ENCODE measurements around the gene C15orf61.

C15orf61 gene

DNA sequence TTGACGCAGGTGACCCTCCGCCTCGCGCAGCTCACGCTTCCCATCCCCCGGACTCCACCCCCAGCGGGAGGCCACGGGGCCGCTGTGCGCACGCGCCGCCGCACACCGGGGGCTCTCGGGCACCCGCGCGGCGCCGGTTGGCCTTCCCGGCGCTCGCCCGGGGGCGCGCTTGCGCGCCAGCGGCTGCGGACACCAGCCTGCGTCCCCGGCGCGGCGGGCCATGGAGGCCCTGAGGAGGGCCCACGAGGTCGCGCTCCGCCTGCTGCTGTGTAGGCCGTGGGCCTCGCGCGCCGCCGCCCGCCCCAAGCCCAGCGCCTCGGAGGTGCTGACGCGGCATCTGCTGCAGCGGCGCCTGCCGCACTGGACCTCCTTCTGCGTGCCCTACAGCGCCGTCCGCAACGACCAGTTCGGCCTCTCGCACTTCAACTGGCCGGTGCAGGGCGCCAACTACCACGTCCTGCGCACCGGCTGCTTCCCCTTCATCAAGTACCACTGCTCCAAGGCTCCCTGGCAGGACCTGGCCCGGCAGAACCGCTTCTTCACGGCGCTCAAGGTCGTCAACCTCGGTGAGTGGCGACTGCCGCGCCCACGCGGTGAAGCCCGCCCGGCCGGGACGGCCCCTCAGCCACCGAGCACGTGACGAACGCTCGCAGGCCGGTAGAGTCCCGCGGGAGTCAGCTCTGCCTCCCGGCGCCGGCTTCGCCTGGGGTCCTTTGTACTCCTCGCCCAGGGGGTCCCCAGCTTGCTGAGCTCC lies at the start of gene C15orf61:
C15orf61 (plus strand) TSS at position 103 of the 754 bp plus-strand sequence; CDS start at position 221, 118 bp downstream.
- peak; percentile 87 for DNase-seq

DNA sequence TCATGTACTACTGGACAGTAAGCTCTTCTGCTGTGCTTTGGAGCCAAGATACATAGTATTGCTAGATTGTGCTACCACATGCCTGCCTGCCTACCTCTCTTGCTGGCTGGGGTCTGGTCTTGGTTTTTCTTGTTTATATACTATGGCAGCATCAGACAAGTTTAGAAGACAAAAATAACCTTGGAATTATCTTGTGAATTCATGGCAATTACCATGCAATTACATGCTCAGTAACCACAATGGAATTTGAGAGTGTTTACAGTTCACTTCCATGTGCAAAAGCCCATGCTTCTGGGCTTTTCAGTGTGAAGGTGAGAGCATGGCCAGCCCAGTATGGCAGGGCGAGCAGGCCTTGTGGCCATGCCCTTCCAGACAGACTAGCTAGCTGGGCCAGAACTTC lies 48.0 kb upstream of the C15orf61 start:
- no peak for DNase-seq

DNA sequence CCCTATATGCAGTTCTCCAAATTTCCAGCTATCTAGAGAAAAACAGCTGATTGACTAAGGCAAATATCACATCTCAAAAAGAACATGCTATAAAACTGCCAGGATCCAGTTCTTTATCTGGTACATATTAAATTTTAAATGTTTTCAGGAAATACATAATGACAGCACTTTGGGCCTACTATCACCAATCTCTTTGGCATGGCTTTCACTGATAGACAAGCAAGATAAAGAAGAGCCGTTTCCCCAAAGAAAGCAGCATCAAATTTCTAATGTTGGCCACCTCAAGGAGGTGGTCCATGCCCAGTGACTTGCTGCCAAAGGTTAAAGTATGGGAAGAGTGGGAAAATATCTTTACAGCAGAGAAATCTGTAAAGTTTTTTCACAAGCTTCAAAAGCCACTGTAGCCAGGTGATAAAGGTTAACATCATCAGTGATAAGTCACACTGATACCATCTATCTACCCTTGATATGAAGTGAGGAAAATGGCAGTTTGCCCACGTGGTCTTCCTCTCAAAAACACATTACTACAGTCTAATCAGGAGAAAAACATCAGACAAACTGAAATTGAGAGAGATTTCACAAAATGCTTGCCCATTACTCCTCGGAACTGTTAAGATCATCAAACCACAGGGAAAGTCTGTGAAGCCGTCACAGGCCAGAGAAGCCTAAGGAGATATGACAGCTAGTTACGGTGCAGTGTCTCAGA lies 46.4 kb upstream of the C15orf61 start:
- no peak for DNase-seq

DNA sequence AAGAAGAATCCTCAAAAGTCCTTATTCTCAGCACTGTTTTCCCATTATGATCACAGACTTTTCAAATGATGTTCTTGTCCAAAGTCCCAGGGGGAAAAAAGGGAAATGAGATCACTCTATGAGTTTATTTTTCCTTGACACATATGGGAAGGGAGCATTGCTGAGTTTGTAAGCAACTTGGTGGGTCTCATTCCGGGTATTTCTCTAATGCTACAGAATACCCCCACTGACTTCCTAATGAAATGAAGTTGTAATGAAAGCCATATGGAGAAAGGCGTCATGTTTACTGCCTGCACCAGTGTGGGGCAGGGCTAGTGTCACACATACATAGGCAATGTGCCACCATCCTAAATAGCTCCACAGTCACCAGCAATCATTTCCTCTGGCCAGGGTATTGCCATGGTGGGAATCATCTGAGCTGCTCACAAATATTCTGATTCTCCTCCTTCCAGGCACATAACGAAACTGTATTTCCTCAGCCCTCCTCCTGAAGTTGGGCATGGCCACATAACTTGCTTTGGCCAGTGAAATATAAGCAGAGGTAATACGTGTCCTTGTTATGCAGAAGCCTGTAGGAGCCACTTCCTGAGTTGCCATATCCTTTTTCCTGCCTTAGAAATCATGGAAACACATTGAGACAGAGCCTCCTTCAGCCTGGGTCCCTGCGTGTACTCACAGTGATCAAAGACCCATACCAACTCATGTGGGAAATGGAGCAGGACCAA lies 41.0 kb upstream of the C15orf61 start:
- DNase-seq, result no peak

DNA sequence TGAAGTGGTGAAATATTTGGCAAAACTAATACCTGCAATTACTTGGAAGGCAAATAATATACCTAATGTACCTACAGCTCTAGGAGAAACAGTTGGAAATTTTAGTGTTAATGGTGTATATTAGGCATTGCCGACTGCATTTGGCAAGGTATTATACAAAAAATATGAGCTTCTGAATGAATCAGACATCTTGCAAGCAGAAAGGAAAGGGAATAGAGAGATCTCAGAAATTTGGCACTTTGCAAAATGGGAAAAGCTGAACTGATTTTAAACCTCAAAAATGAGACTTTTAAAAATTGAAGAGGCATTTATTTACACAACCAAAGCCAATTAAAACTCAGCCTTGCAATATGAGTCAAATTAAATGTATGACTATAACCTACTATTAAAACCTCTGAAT lies 40.2 kb upstream of the C15orf61 start:
- no peak for DNase-seq

DNA sequence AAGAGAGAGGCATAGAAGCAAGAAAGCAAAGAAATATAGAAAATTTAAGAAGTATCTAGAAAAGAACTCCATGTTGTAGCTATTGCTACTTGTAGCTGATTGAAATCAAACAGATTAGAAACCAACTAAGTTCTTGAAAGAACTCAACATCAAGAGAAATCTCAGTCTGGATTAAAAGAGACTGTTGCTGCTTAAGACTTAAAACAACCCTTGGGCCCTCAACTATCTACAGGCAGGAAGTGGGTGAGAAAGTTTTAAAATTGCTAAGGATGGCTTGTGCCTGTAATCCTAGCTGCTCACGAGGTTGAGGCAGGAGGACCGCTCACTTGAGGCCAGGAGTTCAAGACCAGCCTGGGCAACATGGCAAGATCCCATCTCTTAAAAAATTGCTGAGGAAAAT lies 39.3 kb upstream of the C15orf61 start:
- DNase-seq, result no peak

DNA sequence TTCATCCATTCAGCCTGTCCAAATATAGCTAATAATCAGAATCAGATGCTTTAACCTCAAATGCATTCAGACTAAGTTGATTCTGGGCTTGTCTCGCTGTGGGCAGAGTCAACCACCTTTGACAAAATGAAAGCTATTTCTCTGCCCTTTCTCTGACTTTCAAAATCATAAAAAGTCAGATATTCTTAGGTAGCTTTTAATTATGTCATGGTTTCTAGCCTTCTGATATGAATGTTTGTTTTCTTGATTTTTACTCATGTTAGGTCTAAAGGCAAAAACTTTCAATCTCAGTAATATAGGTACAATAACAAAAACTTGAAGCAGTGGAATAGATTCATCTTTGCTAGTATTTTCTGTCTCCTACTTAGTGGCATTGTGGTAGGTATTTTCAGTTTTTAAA lies 25.3 kb upstream of the C15orf61 start:
- DNase-seq, result no peak

DNA sequence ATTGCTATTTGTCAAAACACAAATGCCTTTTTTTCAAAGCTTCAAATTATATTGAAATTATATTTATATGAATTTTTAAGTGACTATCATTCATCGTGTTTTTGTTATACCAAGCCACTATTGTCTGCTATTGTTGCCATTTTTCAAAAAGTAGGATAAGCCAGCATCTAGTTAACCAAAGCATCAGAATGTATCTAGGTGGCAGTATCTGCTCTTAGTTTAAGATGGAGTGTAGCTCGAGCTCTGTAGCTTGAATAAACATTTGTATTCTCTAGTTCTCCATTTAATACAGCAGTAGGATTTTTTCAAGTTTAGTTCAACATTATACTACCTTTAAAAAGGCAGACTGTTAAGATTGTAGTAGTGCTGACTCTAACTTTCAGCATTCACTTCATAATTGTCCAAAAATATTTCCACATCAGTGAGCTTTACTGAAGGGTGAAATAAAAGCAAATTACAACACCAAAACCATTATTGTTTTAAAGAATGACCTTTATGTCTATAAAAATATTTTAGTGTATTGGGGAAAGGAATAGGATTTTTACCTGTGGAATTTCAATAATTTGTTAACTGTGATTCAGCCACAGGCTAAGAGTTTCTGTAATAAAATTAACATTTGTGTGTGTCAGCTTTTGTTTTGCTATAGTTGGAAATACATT lies 19.6 kb upstream of the C15orf61 start:
- DNase-seq, result no peak

DNA sequence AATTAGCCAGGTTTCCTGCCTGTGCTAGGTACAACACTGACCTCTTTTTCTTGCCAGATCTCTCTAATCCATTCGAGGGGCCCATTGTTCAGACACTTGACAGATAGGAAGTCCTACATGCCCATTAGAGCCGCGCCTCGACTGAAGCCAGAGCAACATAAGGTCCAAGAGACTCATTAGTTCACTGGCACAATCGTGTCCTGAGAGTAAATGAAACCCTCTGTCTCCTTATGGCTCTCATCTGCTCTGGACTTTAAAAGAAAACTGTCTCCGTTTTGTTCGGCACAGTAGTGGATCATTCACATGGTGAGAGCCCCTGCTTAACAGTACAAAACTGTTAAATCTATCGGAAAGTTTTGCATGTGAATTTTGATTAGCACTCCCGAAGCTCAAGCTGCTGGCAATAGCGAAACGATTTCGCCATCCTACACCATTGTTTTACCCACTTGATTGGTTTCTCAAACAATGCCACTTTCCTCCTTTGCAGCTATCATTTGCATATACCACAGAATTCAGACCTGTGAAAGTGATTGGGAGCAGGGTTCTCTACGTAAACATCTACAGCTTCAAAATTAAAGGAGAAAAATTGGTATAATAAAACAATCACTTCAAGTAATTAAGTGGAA lies 19.0 kb upstream of the C15orf61 start:
- DNase-seq, result no peak

DNA sequence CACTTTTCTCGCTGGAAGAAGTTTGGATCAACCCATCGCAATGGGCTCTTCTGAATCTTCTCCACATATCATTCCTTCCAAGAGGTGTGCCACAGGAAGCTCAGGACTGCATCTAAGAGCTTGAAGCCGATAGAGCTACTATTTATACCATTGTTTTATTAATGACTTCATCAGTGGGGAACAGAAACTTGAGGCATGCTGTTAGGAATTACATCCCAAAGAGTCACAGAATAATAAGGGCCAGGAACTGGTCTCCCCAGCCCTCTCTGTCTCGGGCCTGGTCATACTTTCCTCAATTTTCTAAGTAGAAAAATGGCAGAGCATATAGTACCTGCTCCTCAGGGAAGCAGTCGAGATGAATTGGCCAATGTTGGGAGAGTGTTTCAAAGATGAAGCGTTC lies 16.9 kb upstream of the C15orf61 start:
- DNase-seq, result no peak

DNA sequence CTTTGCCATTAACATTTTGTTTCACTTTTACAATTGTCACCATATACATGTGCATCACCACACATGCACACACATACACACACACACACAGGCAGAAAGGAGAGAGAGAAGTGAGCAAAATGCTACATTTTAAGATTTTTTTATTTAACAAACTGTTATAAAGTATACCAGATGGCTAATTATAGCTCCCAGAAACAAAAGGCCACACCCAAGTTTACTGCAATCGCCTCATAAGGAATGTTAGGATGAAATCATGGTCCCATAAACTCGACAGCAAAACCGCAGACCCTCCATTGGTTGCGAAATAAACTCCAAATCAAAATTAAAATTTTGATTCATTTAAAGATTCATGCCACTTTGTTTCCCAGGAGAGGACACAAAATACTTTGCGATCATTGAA lies 16.1 kb upstream of the C15orf61 start:
- DNase-seq, result no peak

DNA sequence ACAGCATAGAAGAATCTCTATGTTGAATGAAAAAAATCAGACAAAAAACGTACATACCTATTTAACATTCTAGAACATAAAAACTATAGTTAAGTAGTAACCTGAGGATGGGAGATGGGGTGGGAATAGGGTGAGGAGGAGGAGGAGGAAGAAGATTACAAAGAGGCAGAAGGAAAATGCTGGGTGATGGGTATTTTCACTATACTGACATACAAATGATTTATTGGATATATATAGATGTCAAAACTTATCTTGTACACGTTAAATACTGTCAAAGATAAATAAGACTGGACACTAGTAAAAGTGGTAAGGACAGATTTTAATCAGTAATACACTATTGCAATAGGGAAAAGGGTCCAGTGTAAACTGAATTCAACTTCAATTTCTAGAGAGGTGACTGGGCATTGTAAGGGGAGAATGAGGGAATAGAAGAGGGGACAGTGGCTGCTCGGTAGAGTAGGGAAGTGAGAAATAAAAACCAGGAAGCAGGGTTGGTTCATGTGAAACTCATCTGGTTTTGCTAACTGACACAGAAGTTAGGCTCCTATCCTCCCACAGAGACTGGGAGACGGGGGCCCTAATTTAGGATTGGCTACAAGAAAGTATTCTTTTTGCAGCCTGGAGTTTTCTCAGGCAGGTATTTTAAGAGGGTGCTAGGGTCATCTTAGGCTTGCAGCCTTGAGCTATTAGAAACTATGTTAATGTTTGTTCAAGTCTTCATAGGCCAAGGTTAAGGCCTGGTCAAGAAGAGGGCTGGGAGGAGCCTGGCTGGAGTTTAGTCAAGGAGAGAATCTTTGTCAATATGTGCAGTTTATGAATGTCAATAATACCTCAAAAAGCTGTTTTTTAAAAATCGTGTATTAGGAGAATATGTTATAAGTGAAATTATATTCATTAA lies 15.0 kb upstream of the C15orf61 start:
- DNase-seq, result no peak

DNA sequence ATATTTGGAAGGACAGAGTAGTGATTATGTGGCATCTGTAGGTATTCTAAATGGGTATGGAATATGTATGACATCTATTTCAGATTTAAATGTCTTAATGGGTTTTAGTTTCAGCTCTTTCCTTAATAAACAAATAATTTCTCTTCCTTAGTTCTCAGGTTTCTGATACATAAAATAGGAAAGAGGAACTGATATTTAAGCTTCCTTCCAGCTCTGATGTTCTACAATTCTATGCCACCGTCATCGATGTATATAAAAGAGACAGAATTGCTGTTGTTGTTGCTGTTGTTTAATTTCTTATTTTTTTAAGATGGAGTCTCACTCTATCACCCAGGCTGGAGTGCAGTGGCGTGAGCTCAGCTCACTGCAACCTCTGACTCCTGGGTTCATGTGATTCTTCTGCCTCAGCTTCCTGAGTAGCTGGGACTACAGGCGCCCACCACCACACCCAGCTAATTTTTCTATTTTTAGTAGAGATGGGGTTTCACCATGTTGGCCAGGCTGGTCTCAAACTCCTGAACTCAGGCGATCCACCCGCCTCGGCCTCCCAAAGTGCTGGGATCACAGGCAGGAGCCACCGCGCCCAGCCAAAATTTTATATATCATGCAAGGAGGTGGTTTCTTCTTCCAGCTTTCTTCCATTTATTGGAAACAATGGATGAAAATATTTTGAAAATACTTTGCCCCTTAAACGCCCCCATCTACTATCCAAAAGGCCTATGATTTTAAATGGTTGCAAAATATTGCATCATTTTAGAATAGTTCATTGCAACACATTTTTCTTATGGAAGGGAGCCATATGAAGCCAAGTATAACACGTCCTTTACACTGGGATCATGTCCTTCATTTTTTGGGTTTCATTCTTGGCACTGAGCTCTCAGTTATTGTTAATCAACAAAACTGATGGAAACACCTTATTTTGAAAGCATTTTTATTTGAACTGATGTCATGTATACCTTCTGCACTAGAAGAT lies 13.9 kb upstream of the C15orf61 start:
- no peak for DNase-seq

DNA sequence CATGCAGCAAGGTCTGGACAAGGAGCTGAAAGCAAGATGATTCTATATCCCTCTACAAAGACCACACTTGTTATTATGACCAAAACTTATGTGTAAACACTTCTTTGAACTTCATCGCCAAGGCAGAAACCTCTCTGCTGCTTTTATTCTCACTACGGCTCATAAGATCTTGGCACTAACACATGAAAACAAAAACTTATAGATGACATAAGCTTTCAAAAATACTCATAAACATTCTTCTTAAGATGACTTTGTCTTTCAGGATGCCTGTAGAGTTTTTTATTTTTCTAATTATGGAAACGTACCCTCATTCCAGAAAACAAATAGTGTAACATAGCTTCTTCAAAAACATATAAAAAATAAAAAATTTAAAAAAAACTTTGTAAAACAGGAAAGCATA lies 12.5 kb upstream of the C15orf61 start:
- DNase-seq, result no peak

DNA sequence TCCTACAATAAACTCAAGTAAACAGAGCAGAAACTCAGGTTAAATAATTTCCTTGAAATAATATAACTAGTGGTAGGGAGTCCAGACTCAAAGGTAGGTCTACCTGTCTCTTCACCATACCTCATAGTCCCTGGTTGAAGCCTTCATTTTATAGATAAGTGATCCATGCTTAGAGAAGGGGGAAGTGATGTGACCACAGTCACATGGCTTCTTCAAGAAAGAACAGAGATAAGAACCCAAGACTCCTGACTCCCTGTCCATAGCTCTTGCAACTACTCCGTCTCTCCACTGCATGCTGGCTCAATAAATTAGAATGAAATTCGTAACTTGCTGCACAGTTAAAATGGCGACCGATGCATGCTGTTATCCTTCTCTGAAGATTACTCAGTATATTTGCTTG lies 11.0 kb upstream of the C15orf61 start:
- no peak for DNase-seq

DNA sequence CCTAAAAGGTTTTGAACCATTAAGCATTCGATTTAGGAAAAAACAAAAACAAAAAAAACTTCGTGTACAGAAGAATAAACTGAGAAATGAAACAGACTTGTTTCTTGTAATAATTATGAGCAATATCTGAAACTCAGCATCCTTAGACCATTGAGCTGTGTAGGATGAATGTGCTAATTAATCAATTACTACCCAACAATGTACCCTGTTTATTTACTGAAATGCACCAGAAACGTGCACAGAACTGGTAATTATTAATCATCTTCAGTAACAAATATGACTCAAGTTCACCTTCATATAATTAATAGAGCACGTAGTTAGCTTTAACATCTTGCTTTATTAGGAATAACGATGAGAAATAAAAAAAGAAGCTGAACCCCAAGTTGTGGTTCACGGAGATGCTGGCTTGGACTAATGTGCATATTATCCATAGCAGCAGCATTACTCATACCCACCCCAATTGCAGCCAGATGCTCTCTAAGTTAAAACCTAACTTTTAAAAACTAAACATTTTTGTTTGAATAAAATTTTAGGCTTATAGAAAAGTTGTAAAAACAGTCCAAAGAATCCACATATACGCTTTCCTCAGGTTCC lies 10.2 kb upstream of the C15orf61 start:
- DNase-seq, result no peak

DNA sequence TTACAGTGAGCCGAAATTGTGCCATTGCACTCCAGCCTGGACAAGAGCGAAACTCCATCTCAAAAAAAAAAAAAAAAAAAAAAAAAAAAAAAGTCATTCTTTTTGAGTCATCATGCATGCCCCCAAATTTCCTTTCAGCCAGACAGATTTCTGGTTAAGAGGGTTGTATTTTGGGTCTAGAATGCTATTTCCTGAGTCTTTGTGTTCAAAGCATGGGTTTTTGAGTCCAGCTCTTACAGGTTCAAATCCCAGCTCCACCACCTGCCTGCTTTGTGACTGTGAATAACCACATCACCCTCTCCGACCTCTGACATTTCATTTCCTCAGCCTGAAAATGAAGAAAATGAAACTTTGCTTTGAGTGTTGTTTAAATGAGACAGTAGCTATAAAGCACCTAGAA lies 9.3 kb upstream of the C15orf61 start:
- no peak for DNase-seq

DNA sequence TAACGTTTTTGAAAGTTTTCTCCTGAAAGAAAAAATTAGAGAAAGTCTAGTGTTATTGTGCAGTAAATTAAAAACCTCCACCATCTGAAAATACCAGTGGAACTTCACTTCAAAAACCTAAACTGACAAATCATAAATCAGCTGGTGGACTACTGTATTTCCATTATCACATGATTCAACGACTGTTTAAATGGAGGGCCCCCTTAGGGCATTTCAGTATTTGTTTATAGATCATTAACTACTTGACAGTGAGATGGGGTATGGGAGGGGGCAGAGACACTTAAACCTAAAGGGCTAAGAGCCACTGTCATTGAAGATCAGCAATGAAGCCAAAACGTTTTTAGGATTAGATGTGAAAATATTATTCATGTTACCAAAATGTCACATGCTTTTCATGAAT lies 8.8 kb upstream of the C15orf61 start:
- DNase-seq, result no peak

DNA sequence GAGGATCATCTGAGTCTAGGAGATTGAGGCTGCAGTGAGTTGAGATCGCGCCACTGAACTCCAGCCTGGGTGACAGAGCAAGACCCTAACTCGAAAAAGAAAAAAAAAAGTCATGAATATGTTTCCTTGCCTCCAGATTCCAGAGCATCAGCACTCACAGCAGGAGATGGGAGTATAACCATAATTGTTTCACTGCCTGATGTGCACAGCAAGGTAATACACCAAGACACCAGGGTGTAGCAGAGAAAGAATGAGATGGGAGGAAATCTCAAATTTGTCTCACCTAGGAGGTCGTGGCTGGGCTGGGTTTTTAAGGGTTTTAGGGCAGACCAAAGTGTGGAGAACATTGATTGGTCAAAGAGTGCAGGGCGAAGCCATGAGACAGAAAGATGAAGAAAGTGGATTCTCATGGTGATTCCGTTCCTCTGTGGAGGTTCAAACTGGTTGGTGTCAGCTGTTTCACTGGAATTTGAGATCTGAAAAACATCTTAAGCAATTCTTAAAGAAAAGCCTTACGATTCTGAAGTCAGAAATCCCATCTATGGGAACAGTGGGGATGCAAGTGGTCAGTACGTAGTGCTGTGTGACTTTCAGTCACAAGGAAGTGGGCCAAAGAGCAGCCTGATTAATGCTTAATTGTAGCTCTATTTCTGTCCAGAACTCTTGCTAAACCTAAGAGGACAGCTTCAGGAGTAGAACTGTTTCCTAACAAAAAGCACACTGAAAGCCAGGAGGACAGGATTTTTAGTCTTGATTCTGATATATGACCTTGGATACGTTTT lies 7.8 kb upstream of the C15orf61 start:
- no peak for DNase-seq

All from activated CD4-positive, alpha-beta T cell treated with anti-CD3 and anti-CD28 coated beads for 48 hours (primary cell).